GM12878 (cell line): ENCODE measurements around the gene TACR2. TPM values are rescaled to one million over a fixed set of nuclear protein-coding genes. Genes with fewer than 3 reads are reported as not detected.

Experiments
- ATAC-seq: fragments of 200-7000 bp; cut with Tn5 transposase; 3 replicates; pipeline ENCODE4 v1.9.1; 2020; ENCODE audit warnings: mild to moderate bottlenecking, moderate library complexity
- BruUV-seq: library from RNA; stranded (reverse); fragments of 400-500 nt; replicated peaks from 2 replicates; lab custom pipeline; 2021; lab: Mats Ljungman, UMichigan
- CTCF ChIA-PET: fragments of 300-600 bp; sonication (Branson Sonifier 250); formaldehyde crosslinking; extraction: SDS; loops from one replicate; lab custom pipeline; 2021; ENCODE audit warnings: inconsistent platforms; lab: Yijun Ruan, JAX
- POLR2A ChIA-PET: fragments of 350-600 bp; formaldehyde crosslinking; extraction: SDS; loops from one replicate; lab custom pipeline; 2021; ENCODE audit warnings: inconsistent platforms; lab: Charles Lee
- RAD21 ChIA-PET: fragments of 300-600 bp; sonication (Branson Sonifier 250); formaldehyde crosslinking; loops from one replicate; lab custom pipeline; 2023; ENCODE audit warnings: antibody characterized with exemption; ENCODE audit not compliant: unreplicated experiment; lab: Charles Lee
- SMC1A ChIA-PET: fragments of 300-600 bp; sonication (Branson Sonifier 250); formaldehyde crosslinking; loops from one replicate; lab custom pipeline; 2023; ENCODE audit not compliant: unreplicated experiment, uncharacterized antibody; lab: Charles Lee
- DNase-seq: peaks from one replicate; pipeline ENCODE4 v3.0.0-alpha.2; 2011; ENCODE audit warnings: low read depth, low spot score
- FAIRE-seq: peaks from 3 replicates; lab custom pipeline; 2011; peaks lifted over from hg19 to GRCh38; lab: Jason Lieb, UNC
- H2AFZ ChIP-seq: 2 replicates; pipeline ENCODE4 v1.6.0; 2011; ENCODE audit warnings: low read depth, low read length, control low read depth; ENCODE audit not compliant: control insufficient read depth
- H3K27ac ChIP-seq: 2 replicates; pipeline ENCODE4 v1.5.1; 2011; ENCODE audit warnings: control low read depth; ENCODE audit not compliant: control insufficient read depth, insufficient read depth
- H3K27me3 ChIP-seq, 2 experiments: replicated peaks in 1 of 2; 2 replicates each; pipeline versions ENCODE4 v1.6.0 to v1.6.1; 2011; ENCODE audit warnings: low read length in 1 of 2; ENCODE audit not compliant: control insufficient read depth in 2 of 2, insufficient read depth in 2 of 2
- H3K36me3 ChIP-seq, 2 experiments: 2 replicates each; pipeline ENCODE4 v1.5.1; 2011; ENCODE audit warnings: low read length in 1 of 2; ENCODE audit not compliant: control insufficient read depth in 2 of 2, insufficient read depth in 2 of 2
- H3K4me1 ChIP-seq: 2 replicates; pipeline ENCODE4 v1.6.1; 2011; ENCODE audit warnings: mild to moderate bottlenecking, low read length, moderate library complexity, mixed read lengths; ENCODE audit not compliant: control insufficient read depth, insufficient read depth
- H3K4me2 ChIP-seq: 2 replicates; pipeline ENCODE4 v1.6.0; 2011; ENCODE audit warnings: control low read depth; ENCODE audit not compliant: control insufficient read depth, insufficient read depth
- H3K4me3 ChIP-seq: fragments of 200-600 bp; sonication (generic); 2 replicates; pipeline ENCODE4 v1.5.1; 2016
- H3K79me2 ChIP-seq: 2 replicates; pipeline ENCODE4 v1.6.0; 2011; ENCODE audit warnings: low read length; ENCODE audit not compliant: control insufficient read depth, insufficient read depth
- H3K9ac ChIP-seq: 2 replicates; pipeline ENCODE4 v1.8.0; 2011; ENCODE audit warnings: low read length, control low read depth, mixed read lengths; ENCODE audit not compliant: control insufficient read depth, insufficient read depth
- H3K9me3 ChIP-seq: replicated peaks from 3 replicates; pipeline ENCODE4 v1.5.1; 2011; ENCODE audit warnings: mild to moderate bottlenecking, low read length; ENCODE audit not compliant: control insufficient read depth, insufficient read depth
- H4K20me1 ChIP-seq: 2 replicates; pipeline ENCODE4 v1.6.0; 2011; ENCODE audit not compliant: control insufficient read depth, insufficient read depth
- ASH2L ChIP-seq: fragments of 300-600, 200-600 bp; sonication (generic); IDR thresholded peaks from 2 replicates; pipeline ENCODE4 v1.6.1; 2017; ENCODE audit warnings: low read depth, mild to moderate bottlenecking, borderline replicate concordance
- ATF2 ChIP-seq: IDR thresholded peaks from 2 replicates; pipeline ENCODE4 v1.6.1; 2012; ENCODE audit warnings: low read length, inconsistent platforms
- BMI1 ChIP-seq: fragments of 450-650 bp; IDR thresholded peaks from 2 replicates; pipeline ENCODE4 v1.6.1; 2016; ENCODE audit warnings: mild to moderate bottlenecking, moderate library complexity, borderline replicate concordance
- BRCA1 ChIP-seq: IDR thresholded peaks from 2 replicates; pipeline ENCODE4 v1.6.1; 2011; ENCODE audit warnings: low read depth, low read length, improper control_type of control experiment
- CBFB ChIP-seq: IDR thresholded peaks from 2 replicates; pipeline ENCODE4 v1.6.1; 2016; ENCODE audit warnings: antibody characterized with exemption, low read depth
- CHD4 ChIP-seq: fragments of 200-600 bp; sonication (generic); IDR thresholded peaks from 2 replicates; pipeline ENCODE4 v1.6.1; 2016; ENCODE audit warnings: mild to moderate bottlenecking
- ELK1 ChIP-seq: IDR thresholded peaks from 2 replicates; pipeline ENCODE4 v1.6.1; 2012; ENCODE audit warnings: low read depth, low read length, improper control_type of control experiment
- FOXK2 ChIP-seq: fragments of 450-650 bp; IDR thresholded peaks from 2 replicates; pipeline ENCODE4 v1.6.1; 2017; ENCODE audit warnings: mild to moderate bottlenecking, moderate library complexity
- LARP7 ChIP-seq: fragments of 450-650 bp; IDR thresholded peaks from 2 replicates; pipeline ENCODE4 v1.6.1; 2017; ENCODE audit warnings: mild to moderate bottlenecking
- NKRF ChIP-seq: fragments of 450-650 bp; conservative IDR thresholded peaks from 2 replicates; pipeline ENCODE4 v1.6.1; 2017; ENCODE audit warnings: mild to moderate bottlenecking, moderate library complexity
- POLR2AphosphoS2 ChIP-seq: IDR thresholded peaks from 2 replicates; pipeline ENCODE4 v1.6.1; 2011; ENCODE audit warnings: low read depth, mild to moderate bottlenecking, low read length, improper control_type of control experiment, moderate library complexity
- RAD21 ChIP-seq: IDR thresholded peaks from 2 replicates; pipeline ENCODE4 v1.6.1; 2011; ENCODE audit warnings: mild to moderate bottlenecking, low read depth, low read length, moderate library complexity; ENCODE audit not compliant: insufficient read depth
- RUNX3 ChIP-seq: IDR thresholded peaks from 2 replicates; pipeline ENCODE4 v1.6.1; 2012; ENCODE audit warnings: low read length, inconsistent platforms
- SUPT20H ChIP-seq: IDR thresholded peaks from 2 replicates; pipeline ENCODE4 v1.6.1; 2011; ENCODE audit warnings: low read depth, mild to moderate bottlenecking, low read length, moderate library complexity, borderline replicate concordance; ENCODE audit not compliant: control insufficient read depth
- ZNF207 ChIP-seq: fragments of 450-650 bp; IDR thresholded peaks from 2 replicates; pipeline ENCODE4 v1.6.1; 2014; ENCODE audit warnings: antibody characterized with exemption, mild to moderate bottlenecking, borderline replicate concordance
- ZNF24 ChIP-seq: fragments of 450-650 bp; IDR thresholded peaks from 2 replicates; pipeline ENCODE4 v1.6.1; 2017; ENCODE audit warnings: antibody characterized with exemption, mild to moderate bottlenecking
- ZSCAN29 ChIP-seq: fragments of 450-650 bp; IDR thresholded peaks from 2 replicates; pipeline ENCODE4 v1.6.1; 2017; ENCODE audit warnings: mild to moderate bottlenecking, moderate library complexity
- WGBS: methylation state at CpG from one replicate; pipeline ENCODE4 v1.1.6; 2016; ENCODE audit warnings: low lambda C conversion rate; ENCODE audit not compliant: insufficient replicate concordance, insufficient coverage; ENCODE audit errors: missing lambda C conversion rate; 5-methylcytosine and 5-hydroxymethylcytosine counted together
- in situ Hi-C: fragments of 300-500 bp; cut with MboI; formaldehyde crosslinking; loops from 9 replicates; pipeline ENCODE4 v1.14.3; 2018; ENCODE audit warnings: mixed read lengths
- intact Hi-C: fragments of 100-400 bp; cut with micrococcal nuclease; formaldehyde crosslinking; loops from one replicate; pipeline ENCODE4 v1.14.2; 2022; ENCODE audit not compliant: unreplicated experiment
- polyA plus RNA-seq, 11 experiments: library from polyadenylated mRNA; depleted of rRNA in 4 of 11; unstranded in 6 of 11; stranded (reverse) in 5 of 11; fragments of >200 nt; fragmentation: Nextera tagmentation in 4 of 11; fragmentation: Illumina TruSeq in 1 of 11; extraction: Ambion mirVana in 4 of 11; extraction: Trizol in 1 of 11; gene quantifications; 1 replicate in 1 of 11; 2 replicates in 10 of 11; pipeline versions ENCODE4 v1.2.1 to v1.2.3, GENCODE V29; 2011 to 2016; ENCODE audit warnings: inconsistent platforms in 2 of 11, missing spikeins in 2 of 11, low read depth in 1 of 11
- total RNA-seq, 4 experiments: library from RNA; depleted of rRNA in 3 of 4; stranded (reverse); fragments of >200 nt in 3 of 4; fragmentation: Illumina TruSeq in 1 of 4; extraction: Trizol in 1 of 4; gene quantifications; 2 replicates each; pipeline versions ENCODE4 v1.2.1 to v1.2.3, GENCODE V29; 2013 to 2021
- TF ChIP-seq, protein P1 (sequence below): fragments of 450-650 bp; IDR thresholded peaks from 2 replicates; pipeline ENCODE4 v1.6.1; 2017; ENCODE audit warnings: low read depth, mild to moderate bottlenecking, moderate library complexity

The TACR2 gene
- total and polyA plus RNA-seq, 10 of the 15 experiments (the other 5 are each of a cell fraction or from before 2014, with no cell fraction given): 0.11 TPM; not detected in 9

GRCh38 chr10:69421611-69422308, 5.0 kb upstream of the TACR2 start:
- Histone ChIP-seq H2AFZ (no peak overlapping the region), H3K9ac (no peak overlapping the region), H3K27ac (no peak overlapping the region), H3K36me3 (no peaks in the 10 kb centered on the region), H4K20me1 (no peaks in the 10 kb centered on the region), H3K4me3 (no peak overlapping the region), H3K79me2 (no peaks in the 10 kb centered on the region), H3K4me2 (no peak overlapping the region), H3K4me1 (peaks cover 6% of the 10 kb centered on the region; the same call in 1 of the 2 replicates), H3K9me3 (no peaks in the 10 kb centered on the region), H3K27me3 (no peaks in the 10 kb centered on the region; a peak in 2 of 4 replicates)
- FAIRE-seq: no peak
- BruUV-seq: no TSS peak
- 43% methylated on average over 13 of the region's 13 CpGs for whole genome bisulfite sequencing
- intact Hi-C loops: no loop called here
- ChIA-PET CTCF (interaction anchor here (0.7 to 2.8 kb wide), 3 partner anchors 29 to 94 kb away, joined by 3 to 15 read pairs (median 3); no protein-coding TSS in a partner anchor), POLR2A (no interaction called here), RAD21 (no interaction called here), SMC1A (interaction anchor here (0.5 kb wide), 1 partner anchor 83 kb away, joined by 4 read pairs; no protein-coding TSS in a partner anchor)
- no peak for ATAC-seq
- in situ Hi-C loops: no loop called here
- DNase-seq: no peak
- TF ChIP-seq NKRF (no peak), CHD4 (no peak), ZNF207 (no peak), CBFB (no peak), ZSCAN29 (no peak), BRCA1 (no peak), ASH2L (no peak), POLR2AphosphoS2 (no peak), RAD21 (no peak), RUNX3 (no peak), BMI1 (no peak), FOXK2 (no peak), SUPT20H (no peak), ATF2 (no peak), LARP7 (no peak), ZNF24 (no peak), ELK1 (no peak)
- TF ChIP-seq, protein P1, sequence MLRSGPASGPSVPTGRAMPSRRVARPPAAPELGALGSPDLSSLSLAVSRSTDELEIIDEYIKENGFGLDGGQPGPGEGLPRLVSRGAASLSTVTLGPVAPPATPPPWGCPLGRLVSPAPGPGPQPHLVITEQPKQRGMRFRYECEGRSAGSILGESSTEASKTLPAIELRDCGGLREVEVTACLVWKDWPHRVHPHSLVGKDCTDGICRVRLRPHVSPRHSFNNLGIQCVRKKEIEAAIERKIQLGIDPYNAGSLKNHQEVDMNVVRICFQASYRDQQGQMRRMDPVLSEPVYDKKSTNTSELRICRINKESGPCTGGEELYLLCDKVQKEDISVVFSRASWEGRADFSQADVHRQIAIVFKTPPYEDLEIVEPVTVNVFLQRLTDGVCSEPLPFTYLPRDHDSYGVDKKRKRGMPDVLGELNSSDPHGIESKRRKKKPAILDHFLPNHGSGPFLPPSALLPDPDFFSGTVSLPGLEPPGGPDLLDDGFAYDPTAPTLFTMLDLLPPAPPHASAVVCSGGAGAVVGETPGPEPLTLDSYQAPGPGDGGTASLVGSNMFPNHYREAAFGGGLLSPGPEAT: no peak
